Mesenchymal stem cell (in vitro differentiated cells and primary cell): ENCODE results near the gene ARHGAP42.
A peak's percentile ranks its signal among the peaks of the same experiment; 100 is the strongest.

Experiments
- DNase-seq: peaks from one replicate; pipeline ENCODE4 v3.0.0-alpha.2; 2013
- H2AFZ ChIP-seq: one replicate; pipeline ENCODE4 v1.6.1; 2013; ENCODE audit warnings: low read depth, mild to moderate bottlenecking, control low read depth, inconsistent platforms, low read length, moderate library complexity
- H2AK5ac ChIP-seq: 2 replicates; pipeline ENCODE4 v1.6.1; 2013; ENCODE audit warnings: low read length, moderate library complexity, mild to moderate bottlenecking, inconsistent platforms; ENCODE audit not compliant: severe bottlenecking
- H2BK120ac ChIP-seq: one replicate; pipeline ENCODE4 v1.6.1; 2013; ENCODE audit warnings: low read depth, mild to moderate bottlenecking, inconsistent platforms, low read length, moderate library complexity
- H2BK12ac ChIP-seq, 2 experiments: one replicate each; pipeline ENCODE4 v1.6.1; 2013; ENCODE audit warnings: inconsistent platforms in 2 of 2, low read length in 2 of 2, mild to moderate bottlenecking in 2 of 2, moderate library complexity in 2 of 2, control low read depth in 1 of 2
- H2BK15ac ChIP-seq: one replicate; pipeline ENCODE4 v1.6.1; 2013; ENCODE audit warnings: mild to moderate bottlenecking, low read depth, inconsistent platforms; ENCODE audit not compliant: poor library complexity, severe bottlenecking
- H2BK5ac ChIP-seq: 2 replicates; pipeline ENCODE4 v1.6.1; 2013; ENCODE audit warnings: low read depth, mild to moderate bottlenecking, low read length, control low read depth, inconsistent platforms; ENCODE audit not compliant: poor library complexity, severe bottlenecking
- H3K14ac ChIP-seq, 2 experiments: one replicate each; pipeline ENCODE4 v1.6.1; 2013; ENCODE audit warnings: inconsistent platforms in 2 of 2, low read length in 2 of 2, control low read depth in 1 of 2, mild to moderate bottlenecking in 1 of 2, moderate library complexity in 1 of 2
- H3K18ac ChIP-seq, 2 experiments: one replicate each; pipeline ENCODE4 v1.6.1; 2013; ENCODE audit warnings: inconsistent platforms in 2 of 2, low read length in 2 of 2, control low read depth in 1 of 2, low read depth in 1 of 2, mild to moderate bottlenecking in 1 of 2
- H3K23ac ChIP-seq, 2 experiments: one replicate each; pipeline ENCODE4 v1.6.1; 2013; ENCODE audit warnings: inconsistent platforms in 2 of 2, low read length in 2 of 2, mild to moderate bottlenecking in 2 of 2, moderate library complexity in 2 of 2, control low read depth in 1 of 2
- H3K27ac ChIP-seq: 2 replicates; pipeline ENCODE4 v1.5.1; 2013; ENCODE audit warnings: mild to moderate bottlenecking, moderate library complexity, low read length, control low read depth, inconsistent platforms; ENCODE audit not compliant: poor library complexity, severe bottlenecking
- H3K27me3 ChIP-seq, 2 experiments: 2 replicates each; pipeline versions ENCODE4 v1.6.1 to v1.7.0; 2013; ENCODE audit warnings: low read length in 2 of 2, mild to moderate bottlenecking in 2 of 2, moderate library complexity in 2 of 2, control low read depth in 1 of 2, inconsistent platforms in 1 of 2; ENCODE audit not compliant: control insufficient read depth in 1 of 2, insufficient read depth in 1 of 2
- H3K36me3 ChIP-seq, 2 experiments: 2 replicates each; pipeline versions ENCODE4 v1.6.1 to v1.7.0; 2013; ENCODE audit warnings: low read length in 2 of 2, control low read depth in 1 of 2, inconsistent platforms in 1 of 2, low read depth in 1 of 2, mild to moderate bottlenecking in 1 of 2; ENCODE audit not compliant: insufficient read depth in 2 of 2, control insufficient read depth in 1 of 2
- H3K4ac ChIP-seq, 2 experiments: one replicate each; pipeline ENCODE4 v1.6.1; 2013; ENCODE audit warnings: inconsistent platforms in 2 of 2, low read length in 2 of 2, mild to moderate bottlenecking in 2 of 2, moderate library complexity in 2 of 2, control low read depth in 1 of 2, low read depth in 1 of 2
- H3K4me1 ChIP-seq: 2 replicates; pipeline ENCODE4 v1.6.1; 2013; ENCODE audit warnings: low read depth, low read length, control low read depth; ENCODE audit not compliant: control insufficient read depth, insufficient read depth
- H3K4me2 ChIP-seq: 2 replicates; pipeline ENCODE4 v1.6.1; 2013; ENCODE audit warnings: low read length, mild to moderate bottlenecking, inconsistent platforms; ENCODE audit not compliant: poor library complexity, severe bottlenecking
- H3K4me3 ChIP-seq, 2 experiments: 2 replicates each; pipeline versions ENCODE4 v1.5.1 to v1.7.0; 2013; ENCODE audit warnings: low read length in 2 of 2, mild to moderate bottlenecking in 2 of 2, control low read depth in 1 of 2, low read depth in 1 of 2; ENCODE audit not compliant: insufficient read depth in 1 of 2
- H3K79me1 ChIP-seq: replicated peaks from 2 replicates; pipeline ENCODE4 v1.6.1; 2013; ENCODE audit warnings: mild to moderate bottlenecking, control low read depth, low read length, inconsistent platforms; ENCODE audit not compliant: poor library complexity, severe bottlenecking
- H3K9ac ChIP-seq: 2 replicates; pipeline ENCODE4 v1.7.0; 2013; ENCODE audit warnings: mild to moderate bottlenecking, low read length, moderate library complexity
- H3K9me3 ChIP-seq: 2 replicates; pipeline ENCODE4 v1.7.0; 2013; ENCODE audit warnings: mild to moderate bottlenecking, low read length; ENCODE audit not compliant: control insufficient read depth
- H4K8ac ChIP-seq: one replicate; pipeline ENCODE4 v1.6.1; 2013; ENCODE audit warnings: inconsistent platforms, mild to moderate bottlenecking, low read length, moderate library complexity
- H4K91ac ChIP-seq: one replicate; pipeline ENCODE4 v1.6.1; 2013; ENCODE audit warnings: mild to moderate bottlenecking, low read length, inconsistent platforms
- WGBS: methylation state at CpG from one replicate; pipeline ENCODE4 v1.1.7; 2013; ENCODE audit warnings: mixed read lengths; 5-methylcytosine and 5-hydroxymethylcytosine counted together

The ARHGAP42 gene

DNA sequence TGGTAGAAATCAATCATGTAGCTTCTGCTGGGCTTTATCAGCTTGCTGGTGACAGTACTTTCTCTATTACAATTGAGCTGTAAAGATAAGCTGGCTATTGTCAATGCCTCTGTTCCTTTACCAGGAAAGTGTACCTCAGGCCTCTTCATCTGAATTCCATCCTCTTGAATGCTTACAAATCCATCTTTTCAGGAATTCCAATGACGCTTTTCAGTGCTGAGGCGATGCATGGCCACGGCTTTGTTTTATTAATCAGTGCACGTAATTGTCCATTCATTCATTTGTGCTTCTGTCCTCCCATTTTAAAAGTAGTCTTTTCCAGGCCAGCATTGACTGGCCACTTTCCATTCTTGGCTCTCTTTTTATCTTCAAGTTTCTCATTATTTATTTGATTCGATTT, 240.5 kb downstream of the ARHGAP42 start:
- no peak overlapping the region for H3K18ac ChIP-seq
- no peak overlapping the region for H2BK5ac ChIP-seq
- H3K4me1 ChIP-seq, result peaks cover 6% of the 10 kb centered on the region
- H3K27ac ChIP-seq, result peak overlapping the region; percentile 60
- no peak overlapping the region for H4K8ac ChIP-seq
- H4K91ac ChIP-seq, result no peak overlapping the region
- H2AFZ ChIP-seq, result no peak overlapping the region
- DNase-seq, result peak; percentile 28
- no peaks in the 10 kb centered on the region for H3K36me3 ChIP-seq
- H3K9me3 ChIP-seq, result no peaks in the 10 kb centered on the region
- H3K14ac ChIP-seq, result no peak overlapping the region
- H3K4me3 ChIP-seq, result no peak overlapping the region
- peaks cover 1% of the 10 kb centered on the region for H3K79me1 ChIP-seq
- no peak overlapping the region for H2BK15ac ChIP-seq
- 16% methylated on average over 5 of the region's 5 CpGs for WGBS
- no peak overlapping the region for H3K23ac ChIP-seq
- H3K4ac ChIP-seq, result no peak overlapping the region
- H3K9ac ChIP-seq, result no peak overlapping the region
- no peak overlapping the region for H2BK12ac ChIP-seq
- H2AK5ac ChIP-seq, result no peak overlapping the region
- no peak overlapping the region for H3K4me2 ChIP-seq
- H2BK120ac ChIP-seq, result no peak overlapping the region
- H3K27me3 ChIP-seq, result no peaks in the 10 kb centered on the region

DNA sequence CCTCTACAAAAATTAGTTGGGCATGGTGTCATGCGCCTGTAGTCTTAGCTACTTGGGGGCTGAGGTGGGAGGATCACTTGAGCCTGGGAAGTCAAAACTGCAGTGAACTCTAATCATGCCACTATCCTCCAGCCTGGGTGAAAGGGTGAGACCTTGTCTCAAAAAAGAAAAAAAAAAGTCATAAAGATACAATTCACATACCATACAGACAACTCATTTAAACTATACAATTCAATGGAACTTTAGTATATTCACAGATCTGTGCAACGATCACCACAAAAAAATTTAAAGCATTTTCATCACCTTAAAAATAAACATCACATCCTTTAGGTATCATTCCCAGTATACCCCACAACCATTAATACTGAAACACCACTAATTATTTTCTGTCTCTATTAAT, 241.3 kb downstream of the ARHGAP42 start:
- Histone ChIP-seq H2BK15ac (no peak overlapping the region), H3K27ac (peak overlapping the region; percentile 53), H3K79me1 (peaks cover 1% of the 10 kb centered on the region), H2BK5ac (no peak overlapping the region), H3K36me3 (no peaks in the 10 kb centered on the region), H3K4me3 (no peak overlapping the region), H3K9me3 (no peaks in the 10 kb centered on the region), H2BK120ac (no peak overlapping the region), H2AK5ac (peak overlapping the region; percentile 85), H3K23ac (no peak overlapping the region), H3K4ac (no peak overlapping the region), H3K18ac (peak overlapping the region in 1 of 2 experiments; percentile 52), H3K27me3 (no peaks in the 10 kb centered on the region), H3K4me1 (peaks cover 6% of the 10 kb centered on the region), H4K8ac (no peak overlapping the region), H3K9ac (no peak overlapping the region), H2AFZ (no peak overlapping the region), H3K14ac (no peak overlapping the region), H2BK12ac (no peak overlapping the region), H3K4me2 (no peak overlapping the region), H4K91ac (no peak overlapping the region)
- DNase-seq, result no peak
- 3% methylated on average over 1 of the region's 2 CpGs for WGBS

GRCh38 chr11:100929377-100929776, 242.3 kb downstream of the ARHGAP42 start:
- Histone ChIP-seq H3K4me2 (no peak overlapping the region), H2AFZ (no peak overlapping the region), H3K4me3 (no peak overlapping the region), H4K8ac (no peak overlapping the region), H3K27ac (peak overlapping the region; percentile 82), H2BK15ac (no peak overlapping the region), H3K36me3 (no peaks in the 10 kb centered on the region), H2BK120ac (no peak overlapping the region), H3K79me1 (peaks cover under 1% of the 10 kb centered on the region), H3K27me3 (no peaks in the 10 kb centered on the region), H3K23ac (no peak overlapping the region), H3K18ac (no peak overlapping the region), H2AK5ac (peak overlapping the region; percentile 86), H3K9ac (peak overlapping the region; percentile 84), H2BK12ac (no peak overlapping the region), H3K4me1 (peaks cover 6% of the 10 kb centered on the region), H3K4ac (no peak overlapping the region), H2BK5ac (peak overlapping the region; percentile 24), H4K91ac (no peak overlapping the region), H3K14ac (no peak overlapping the region), H3K9me3 (no peaks in the 10 kb centered on the region)
- DNase-seq, result peak; percentile 43
- 0% methylated on average over 1 of the region's 3 CpGs for WGBS

GRCh38 chr11:100930185-100930778, 243.2 kb downstream of the ARHGAP42 start:
- peak overlapping the region in 1 of 2 experiments; percentile 49 for H3K4me3 ChIP-seq
- H2BK5ac ChIP-seq, result no peak overlapping the region
- no peaks in the 10 kb centered on the region for H3K36me3 ChIP-seq
- peak overlapping the region; percentile 84 for H3K9ac ChIP-seq
- no peak overlapping the region for H2BK15ac ChIP-seq
- no peak overlapping the region for H4K91ac ChIP-seq
- H3K4ac ChIP-seq, result no peak overlapping the region
- H3K14ac ChIP-seq, result no peak overlapping the region
- DNase-seq, result peak; percentile 81
- H2BK12ac ChIP-seq, result no peak overlapping the region
- no peaks in the 10 kb centered on the region for H3K79me1 ChIP-seq
- H4K8ac ChIP-seq, result no peak overlapping the region
- H2AK5ac ChIP-seq, result peak overlapping the region; percentile 57
- H3K27ac ChIP-seq, result peak overlapping the region; percentile 65
- H3K18ac ChIP-seq, result no peak overlapping the region
- no peaks in the 10 kb centered on the region for H3K9me3 ChIP-seq
- WGBS, result 76% methylated on average over 3 of the region's 5 CpGs
- H3K23ac ChIP-seq, result no peak overlapping the region
- H3K4me1 ChIP-seq, result peaks cover 5% of the 10 kb centered on the region
- H3K4me2 ChIP-seq, result no peak overlapping the region
- no peaks in the 10 kb centered on the region for H3K27me3 ChIP-seq
- no peak overlapping the region for H2BK120ac ChIP-seq
- H2AFZ ChIP-seq, result no peak overlapping the region
